GM18519 (cell line): Measurements from ENCODE around the gene DPP3.

Experiments used
- ATAC-seq: cut with Tn5 transposase; IDR thresholded peaks from one replicate; pipeline ENCODE4 v1.9.1; 2021; ENCODE audit warnings: mild to moderate bottlenecking, moderate library complexity; ENCODE audit not compliant: unreplicated experiment, low FRiP score

Gene DPP3

GRCh38 chr11:66550887-66551286, 70.7 kb downstream of the DPP3 start:
- ATAC-seq = no peak

GRCh38 chr11:66554602-66555001, 74.4 kb downstream of the DPP3 start:
- ATAC-seq = no peak

- no peak for ATAC-seq
Observed at GRCh38 chr11:66555416-66555815, 75.2 kb downstream of the DPP3 start.

GRCh38 chr11:66556086-66556485, 75.9 kb downstream of the DPP3 start:
- ATAC-seq = no peak

GRCh38 chr11:66557733-66558326, 77.6 kb downstream of the DPP3 start:
- ATAC-seq = no peak
